ENCODE data around the gene SUMO4.

The SUMO4 gene

GRCh38 chr6:149389509-149390297 lies 10.4 kb upstream of the SUMO4 start:
- DNase-seq (ENCODE audit: low read depth): no peak

- DNase-seq (ENCODE audit: low read depth): no peak
Observed at GRCh38 chr6:149392093-149392492, 8.0 kb upstream of the SUMO4 start.

GRCh38 chr6:149392535-149392934 lies 7.5 kb upstream of the SUMO4 start:
- no peak for DNase-seq (ENCODE audit: low read depth)

- DNase-seq (ENCODE audit: low read depth): no peak
Observed at GRCh38 chr6:149393002-149393679, 6.9 kb upstream of the SUMO4 start.

DNA sequence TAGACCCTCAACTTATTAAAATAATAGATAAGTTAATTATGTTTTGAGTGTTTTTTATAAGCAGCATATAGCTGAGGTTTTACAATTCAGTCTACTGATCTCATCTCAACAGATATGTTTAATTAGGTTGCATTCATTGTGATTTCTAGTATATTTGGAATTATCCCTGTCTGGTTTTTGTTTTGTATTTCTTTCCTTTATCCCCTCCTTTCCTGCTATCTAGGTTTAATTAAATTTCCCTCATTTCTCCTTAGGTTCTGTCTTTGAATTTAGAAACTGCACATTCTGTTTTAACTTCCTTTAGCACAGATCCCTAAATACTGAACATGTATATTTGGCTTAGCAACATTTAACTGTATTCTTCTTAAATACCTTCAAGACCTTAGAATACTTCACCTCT lies 4.9 kb upstream of the SUMO4 start:
- DNase-seq (ENCODE audit: low read depth): no peak

DNA sequence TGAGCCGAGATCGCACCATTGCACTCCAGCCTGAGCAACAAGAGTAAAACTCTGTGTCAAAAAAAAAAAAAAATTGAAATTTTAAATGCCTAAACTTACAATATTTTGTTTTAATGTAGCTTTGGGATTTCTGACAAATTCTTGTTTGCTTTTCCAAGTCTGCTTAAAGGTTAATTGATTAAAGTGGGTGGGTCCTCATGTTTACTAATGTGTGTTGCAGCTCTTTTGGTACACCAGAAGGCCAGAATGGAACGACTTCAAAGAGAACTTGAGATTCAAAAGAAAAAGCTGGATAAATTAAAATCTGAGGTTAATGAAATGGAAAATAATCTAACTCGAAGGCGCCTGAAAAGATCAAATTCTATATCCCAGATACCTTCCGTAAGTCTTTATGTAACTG lies 2.7 kb upstream of the SUMO4 start:
- no peak for DNase-seq (ENCODE audit: low read depth)

DNA sequence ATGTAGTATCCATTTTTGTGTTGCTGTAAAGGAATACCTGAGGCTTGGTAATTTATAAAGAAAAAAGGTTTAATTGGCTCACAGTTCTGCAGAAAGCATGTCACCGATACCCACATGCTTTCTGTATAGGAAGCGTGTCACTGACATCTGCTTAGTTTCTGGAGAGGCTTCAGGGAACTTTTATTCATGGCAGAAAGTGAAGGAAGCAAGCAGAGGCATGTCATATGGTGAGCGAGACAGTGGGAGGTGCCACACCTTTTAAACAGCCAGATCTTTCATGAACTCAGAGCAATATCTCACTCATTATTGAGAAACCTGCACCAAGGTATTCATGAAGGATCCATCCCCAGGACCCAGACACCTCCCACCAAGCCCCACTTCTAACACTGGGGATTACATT lies 3.5 kb downstream of the SUMO4 start:
- DNase-seq (ENCODE audit: low read depth): no peak

GRCh38 chr6:149405823-149406765 lies 6.0 kb downstream of the SUMO4 start:
- no peak for DNase-seq (ENCODE audit: low read depth)

DNA sequence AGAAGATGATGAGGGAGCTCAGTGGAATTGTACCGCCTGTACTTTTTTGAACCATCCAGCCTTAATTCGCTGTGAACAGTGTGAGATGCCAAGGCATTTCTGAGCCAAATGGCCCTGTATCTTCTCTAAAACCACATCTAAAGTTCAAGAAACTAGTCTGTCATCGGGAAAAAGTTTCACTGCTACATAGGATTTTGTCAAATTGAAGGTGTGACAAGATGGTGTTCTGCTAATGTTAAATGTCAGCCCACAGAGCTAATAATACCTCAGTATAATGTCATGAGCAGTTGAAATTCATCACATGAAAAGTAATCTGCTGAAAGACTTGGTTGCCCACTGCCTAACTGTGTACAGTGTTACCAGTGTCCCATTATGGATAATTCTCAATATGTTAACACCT lies 9.6 kb downstream of the SUMO4 start:
- no peak for DNase-seq (ENCODE audit: low read depth)

DNA sequence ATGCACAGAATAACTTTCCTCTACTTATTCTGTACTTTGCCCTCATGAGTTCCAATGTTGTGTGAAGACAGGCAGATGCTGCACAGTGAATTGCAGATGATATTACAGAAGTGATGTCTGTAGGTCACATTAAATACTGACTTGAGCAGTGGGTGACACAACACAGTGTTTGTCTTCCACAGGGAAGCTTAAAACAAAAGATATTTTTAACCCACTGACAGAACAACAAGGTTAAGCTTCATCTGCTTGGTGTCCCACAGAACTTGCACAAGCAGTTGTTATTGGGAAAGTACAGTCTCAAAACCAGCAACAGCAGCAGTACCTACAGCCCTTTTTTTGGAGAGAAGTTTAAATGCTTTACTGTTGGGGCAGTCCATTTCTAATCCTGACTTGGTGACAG lies 10.5 kb downstream of the SUMO4 start:
- no peak for DNase-seq (ENCODE audit: low read depth)

DNA sequence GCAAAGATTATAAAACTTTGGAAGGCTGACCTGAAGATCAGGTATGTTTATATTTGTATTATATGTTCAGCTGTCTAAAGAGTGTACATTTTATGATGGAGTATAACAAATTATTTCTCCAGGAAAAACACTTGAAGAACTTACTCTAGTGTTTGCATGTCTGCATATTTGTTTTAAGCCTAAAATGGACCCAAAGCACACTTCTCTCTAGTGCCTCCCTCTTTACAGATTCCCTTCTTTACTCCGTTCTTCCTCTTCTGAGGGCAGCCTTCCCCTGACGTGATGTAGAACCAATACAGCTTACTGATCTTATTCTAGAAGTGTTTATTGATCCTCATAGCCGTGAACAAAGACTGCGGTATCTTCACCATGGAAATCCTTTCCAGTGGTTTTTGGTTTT lies 13.9 kb downstream of the SUMO4 start:
- no peak for DNase-seq (ENCODE audit: low read depth)

GRCh38 chr6:149414821-149415220 lies 14.8 kb downstream of the SUMO4 start:
- no peak for DNase-seq (ENCODE audit: low read depth)

DNA sequence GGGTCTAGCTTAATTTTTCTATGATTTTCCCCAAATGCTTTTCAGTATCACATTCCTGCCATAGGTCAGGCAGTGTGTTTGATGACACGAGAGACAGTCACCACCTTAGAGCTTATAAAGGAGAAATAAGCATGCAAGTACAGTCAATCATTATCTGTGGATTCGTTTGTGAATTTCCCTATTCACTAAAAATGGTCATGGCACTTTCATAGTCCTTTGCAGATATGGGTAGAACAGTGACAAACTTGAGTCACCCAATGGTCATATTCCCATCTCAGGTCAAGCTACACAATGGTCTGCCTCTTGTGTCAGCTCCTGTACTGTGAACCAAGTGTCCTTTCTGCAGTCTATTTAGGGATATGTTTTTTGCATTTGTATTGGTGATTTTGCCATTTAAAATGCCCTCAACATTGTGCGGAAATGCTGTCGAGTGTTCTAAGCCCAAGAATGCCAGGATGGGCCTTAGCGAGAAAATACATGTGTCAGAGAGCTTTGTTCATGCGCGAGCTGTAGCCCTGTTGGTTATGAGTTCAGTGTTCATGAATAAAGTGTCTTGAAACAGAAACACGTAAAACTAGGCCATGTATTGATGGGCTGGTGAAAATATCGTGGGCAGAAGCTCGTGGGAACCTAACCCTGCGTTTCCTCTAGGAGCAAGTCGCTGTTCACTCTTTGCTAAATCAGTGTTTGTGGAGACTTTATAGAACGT lies 19.8 kb downstream of the SUMO4 start:
- DNase-seq (ENCODE audit: low read depth): no peak

DNA sequence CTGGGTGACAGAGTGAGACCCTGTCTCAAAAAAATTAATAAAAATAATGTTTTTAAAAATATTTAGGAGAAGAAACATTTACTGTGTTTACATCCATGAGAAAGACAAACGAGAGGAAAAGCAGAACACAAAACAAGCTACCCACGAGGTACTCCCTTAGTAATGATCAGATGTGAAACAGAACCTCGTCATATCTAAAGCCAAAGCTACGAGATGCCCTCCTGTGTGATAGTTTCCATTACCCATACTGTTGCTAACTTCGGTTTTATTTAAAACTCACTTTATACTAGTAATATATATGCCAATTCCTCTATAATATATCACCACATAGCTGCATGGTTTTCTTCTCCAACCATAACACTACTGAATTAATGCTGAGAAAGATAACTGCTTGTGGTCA lies 21.1 kb downstream of the SUMO4 start:
- no peak for DNase-seq (ENCODE audit: low read depth)

- no peak for DNase-seq (ENCODE audit: low read depth)
Observed at GRCh38 chr6:149422581-149422980, 22.5 kb downstream of the SUMO4 start.

DNA sequence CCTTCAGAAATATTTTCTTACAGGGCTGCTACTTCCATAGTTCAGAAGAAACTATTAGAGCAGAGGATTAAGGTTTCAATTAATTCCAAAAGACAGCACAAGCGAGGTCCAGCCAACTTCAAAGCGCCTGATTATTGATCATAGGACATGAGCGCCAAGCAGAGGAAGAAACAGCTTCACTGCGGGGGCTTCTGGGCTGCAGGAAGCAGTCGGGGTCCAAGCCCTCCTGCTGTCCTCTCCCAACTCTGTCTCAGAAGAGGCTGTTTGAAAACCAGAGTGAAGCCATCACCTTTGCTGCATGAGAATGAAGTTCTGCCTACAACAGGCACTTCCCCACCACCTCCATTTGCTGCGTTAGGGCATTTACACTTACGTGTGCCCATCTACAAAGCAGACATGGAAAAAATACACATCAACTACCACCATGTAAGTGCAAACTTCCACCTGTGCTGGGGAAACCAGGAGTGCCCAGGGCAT lies 23.9 kb downstream of the SUMO4 start:
- DNase-seq (ENCODE audit: low read depth): no peak

GRCh38 chr6:149425224-149425623 lies 25.2 kb downstream of the SUMO4 start:
- no peak for DNase-seq (ENCODE audit: low read depth)

DNA sequence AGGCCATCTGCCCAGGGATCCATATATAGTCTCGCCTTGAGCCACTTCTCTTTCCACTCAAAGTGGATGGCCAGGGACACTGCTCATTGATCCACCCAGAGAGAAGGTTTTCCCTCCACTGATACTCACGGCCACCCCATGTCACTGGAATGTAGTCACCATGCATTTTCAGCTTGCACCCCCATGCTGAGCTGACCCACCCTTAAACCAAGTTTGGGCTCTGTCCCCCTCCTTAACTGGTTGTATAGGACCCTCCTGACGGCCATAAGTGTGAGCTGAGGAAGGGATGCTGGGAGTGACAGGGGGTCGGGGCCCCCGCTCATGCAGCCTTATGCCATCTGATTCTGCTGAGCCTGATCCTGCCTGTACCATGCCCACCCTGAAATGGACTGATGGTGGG lies 25.7 kb downstream of the SUMO4 start:
- no peak for DNase-seq (ENCODE audit: low read depth)

DNA sequence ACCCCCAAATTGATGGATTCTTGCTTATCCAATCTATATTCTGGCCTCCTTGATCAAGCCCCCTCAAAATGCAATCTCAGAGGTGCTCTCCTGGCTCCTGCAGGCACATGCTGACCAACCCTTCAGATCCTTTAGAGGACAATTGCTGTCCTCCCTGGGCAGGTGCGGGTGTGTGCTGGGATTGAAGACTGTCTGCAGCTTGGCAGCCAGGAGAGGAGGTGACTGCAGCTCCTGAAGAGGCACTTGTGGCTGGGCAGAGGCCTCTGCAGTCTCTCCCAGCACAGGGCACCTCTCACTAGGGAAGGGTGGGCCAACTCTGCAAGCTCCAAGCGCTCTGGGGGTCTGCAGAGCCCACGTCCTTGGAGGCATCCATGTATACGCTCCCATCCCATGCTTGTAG lies 28.5 kb downstream of the SUMO4 start:
- no peak for DNase-seq (ENCODE audit: low read depth)

GRCh38 chr6:149429427-149430360 lies 29.6 kb downstream of the SUMO4 start:
- no peak for DNase-seq (ENCODE audit: low read depth)
